ENCODE measurements around the gene ZNF184. TPM values are rescaled to one million over a fixed set of nuclear protein-coding genes. Genes with fewer than 3 reads are reported as not detected.

ZNF184 gene
- total RNA-seq, 1 donor from 2014 or later, result 6.0 TPM

DNA sequence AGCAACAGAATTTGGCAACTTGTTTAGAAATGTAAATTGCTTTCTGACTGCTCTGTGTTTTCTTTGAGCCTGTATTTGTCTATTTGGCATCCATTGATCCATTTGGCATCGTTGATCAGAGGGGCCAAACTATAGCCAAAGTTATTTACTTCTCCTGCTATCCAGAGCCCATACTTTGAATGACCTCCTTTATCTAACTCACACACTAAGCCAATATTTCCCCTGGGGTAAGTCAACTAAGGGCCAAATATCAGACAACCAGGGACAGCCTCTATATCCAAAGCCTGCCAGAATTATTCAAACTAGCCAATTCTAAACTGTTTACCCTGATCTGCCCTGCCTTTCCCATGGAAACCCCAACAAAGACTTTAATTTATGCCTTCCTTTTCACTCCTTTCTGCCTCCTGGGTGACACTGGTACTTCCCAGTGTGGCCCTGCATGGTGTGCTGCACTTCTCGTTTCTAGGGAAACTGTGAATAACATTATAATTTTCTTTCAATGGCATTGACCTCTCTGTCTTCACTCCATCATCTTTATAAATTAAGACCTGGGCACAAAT, 19.8 kb upstream of the ZNF184 start:
- DNase-seq (ENCODE audit: low read depth), result no peak
- Histone ChIP-seq H3K4me3 (ENCODE audit: low read depth, low read length) (no peak overlapping the region), H3K27me3 (ENCODE audit: control insufficient read depth, insufficient read depth, low read length) (no peaks in the 10 kb centered on the region), H3K36me3 (ENCODE audit: control insufficient read depth, insufficient read depth, low read length) (no peaks in the 10 kb centered on the region)
- TF ChIP-seq, protein P1, sequence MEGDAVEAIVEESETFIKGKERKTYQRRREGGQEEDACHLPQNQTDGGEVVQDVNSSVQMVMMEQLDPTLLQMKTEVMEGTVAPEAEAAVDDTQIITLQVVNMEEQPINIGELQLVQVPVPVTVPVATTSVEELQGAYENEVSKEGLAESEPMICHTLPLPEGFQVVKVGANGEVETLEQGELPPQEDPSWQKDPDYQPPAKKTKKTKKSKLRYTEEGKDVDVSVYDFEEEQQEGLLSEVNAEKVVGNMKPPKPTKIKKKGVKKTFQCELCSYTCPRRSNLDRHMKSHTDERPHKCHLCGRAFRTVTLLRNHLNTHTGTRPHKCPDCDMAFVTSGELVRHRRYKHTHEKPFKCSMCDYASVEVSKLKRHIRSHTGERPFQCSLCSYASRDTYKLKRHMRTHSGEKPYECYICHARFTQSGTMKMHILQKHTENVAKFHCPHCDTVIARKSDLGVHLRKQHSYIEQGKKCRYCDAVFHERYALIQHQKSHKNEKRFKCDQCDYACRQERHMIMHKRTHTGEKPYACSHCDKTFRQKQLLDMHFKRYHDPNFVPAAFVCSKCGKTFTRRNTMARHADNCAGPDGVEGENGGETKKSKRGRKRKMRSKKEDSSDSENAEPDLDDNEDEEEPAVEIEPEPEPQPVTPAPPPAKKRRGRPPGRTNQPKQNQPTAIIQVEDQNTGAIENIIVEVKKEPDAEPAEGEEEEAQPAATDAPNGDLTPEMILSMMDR (IDR thresholded peaks at IDR 0.05; ENCODE audit: insufficient read depth, low read length, poor library complexity, severe bottlenecking), result no peak

DNA sequence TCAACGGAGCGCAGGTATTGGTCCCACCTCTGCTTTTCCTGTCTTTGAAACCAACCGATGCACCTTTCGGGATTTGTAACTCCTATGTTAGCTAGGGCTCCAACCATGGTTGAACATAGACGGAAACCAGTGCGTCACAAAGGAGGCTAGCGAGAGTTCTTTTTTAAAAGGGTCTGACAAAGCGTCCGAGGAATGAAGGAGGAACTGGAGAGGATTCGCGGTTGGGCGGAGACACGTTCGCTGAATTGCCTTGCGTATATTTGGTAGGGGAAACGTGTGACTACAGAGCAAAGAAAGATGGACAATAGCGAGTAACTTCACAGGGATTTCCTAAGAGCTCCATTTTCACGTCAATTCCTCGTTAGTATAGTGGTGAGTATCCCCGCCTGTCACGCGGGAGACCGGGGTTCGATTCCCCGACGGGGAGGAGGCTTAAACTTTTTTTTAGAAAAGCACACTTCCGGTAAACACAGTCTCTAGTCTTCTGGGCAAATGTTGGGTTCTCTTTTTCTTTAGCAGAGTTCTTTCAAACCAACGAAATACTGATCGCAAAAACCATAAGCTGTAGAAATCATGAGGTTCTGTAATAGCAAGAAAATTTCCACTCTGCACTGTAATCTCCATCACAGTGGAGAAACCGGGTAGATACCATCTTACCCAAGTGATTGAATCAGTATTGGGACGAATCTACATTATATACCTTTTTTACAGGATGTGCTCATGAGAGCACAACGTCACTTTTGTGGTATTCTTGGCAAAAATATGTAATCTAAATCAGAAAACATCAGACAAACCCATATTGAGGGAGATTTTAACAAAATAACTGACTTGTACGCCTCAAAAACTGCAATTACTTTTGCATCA, 6.6 kb upstream of the ZNF184 start:
- TF ChIP-seq, protein P1 (IDR thresholded peaks at IDR 0.05; ENCODE audit: insufficient read depth, low read length, poor library complexity, severe bottlenecking), result no peak
- peaks cover 2% of the 10 kb centered on the region for H3K27me3 ChIP-seq (ENCODE audit: control insufficient read depth, insufficient read depth, low read length)
- no peaks in the 10 kb centered on the region for H3K36me3 ChIP-seq (ENCODE audit: control insufficient read depth, insufficient read depth, low read length)
- no peak for DNase-seq (ENCODE audit: low read depth)
- H3K4me3 ChIP-seq (ENCODE audit: low read depth, low read length), result peak overlapping the region; percentile 64

DNA sequence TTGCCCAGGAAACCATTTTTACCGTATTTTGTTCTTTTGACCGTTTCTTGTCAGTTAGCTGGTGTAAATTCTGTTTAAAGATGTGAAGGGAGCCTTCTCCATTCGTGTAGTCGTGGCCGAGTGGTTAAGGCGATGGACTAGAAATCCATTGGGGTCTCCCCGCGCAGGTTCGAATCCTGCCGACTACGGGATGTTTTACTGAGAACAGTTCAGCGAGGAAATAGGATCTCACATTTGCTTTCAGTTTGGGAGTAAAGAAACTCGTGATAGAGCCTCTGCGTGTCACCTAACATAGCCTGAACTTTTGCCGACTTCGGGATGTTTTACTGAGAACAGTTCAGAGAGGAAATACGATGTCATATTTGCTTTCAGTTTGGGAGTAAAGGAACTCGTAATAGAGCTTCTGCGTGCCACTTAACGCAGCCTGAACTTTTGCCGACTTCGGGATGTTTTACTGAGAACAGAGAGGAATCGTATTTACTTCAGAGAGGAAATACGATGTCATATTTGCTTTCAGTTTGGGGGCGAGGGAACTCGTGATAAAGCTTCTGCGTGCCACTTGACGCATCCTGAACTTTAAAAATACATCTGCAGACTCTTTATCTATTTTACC, 5.9 kb upstream of the ZNF184 start:
- H3K27me3 ChIP-seq (ENCODE audit: control insufficient read depth, insufficient read depth, low read length), result peaks cover 2% of the 10 kb centered on the region
- no peaks in the 10 kb centered on the region for H3K36me3 ChIP-seq (ENCODE audit: control insufficient read depth, insufficient read depth, low read length)
- no peak for DNase-seq (ENCODE audit: low read depth)
- peak overlapping the region; percentile 64 for H3K4me3 ChIP-seq (ENCODE audit: low read depth, low read length)
- TF ChIP-seq, protein P1 (IDR thresholded peaks at IDR 0.05; ENCODE audit: insufficient read depth, low read length, poor library complexity, severe bottlenecking), result no peak

DNA sequence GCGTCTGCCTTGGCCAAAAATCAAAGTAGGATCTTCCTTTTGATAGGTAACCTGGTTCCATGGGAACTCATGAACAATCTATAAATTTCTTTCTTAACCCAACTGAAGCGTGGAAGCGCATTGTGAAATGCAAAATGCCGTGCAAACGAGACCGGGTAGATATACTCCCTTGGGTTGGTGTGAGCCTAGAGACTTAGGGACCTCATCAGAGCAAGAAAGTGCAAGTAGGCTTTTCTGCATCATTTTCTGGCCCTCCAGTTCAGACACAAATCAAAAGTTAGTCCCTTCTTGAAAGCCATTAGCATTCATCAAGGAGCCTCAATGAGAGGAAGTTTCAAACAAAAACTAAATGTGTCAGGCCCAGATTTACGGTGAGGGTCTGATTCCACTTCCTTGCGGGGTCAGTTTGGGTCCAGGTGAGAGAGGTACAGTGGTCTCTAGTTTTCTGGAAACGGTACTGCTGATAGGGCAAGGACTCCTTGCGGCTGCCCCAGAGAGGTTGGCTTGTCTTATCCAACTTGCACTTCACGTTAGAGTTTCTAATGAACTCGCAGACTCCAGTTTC, 5.3 kb upstream of the ZNF184 start:
- Histone ChIP-seq H3K4me3 (ENCODE audit: low read depth, low read length) (peak overlapping the region; percentile 64), H3K36me3 (ENCODE audit: control insufficient read depth, insufficient read depth, low read length) (no peaks in the 10 kb centered on the region), H3K27me3 (ENCODE audit: control insufficient read depth, insufficient read depth, low read length) (peaks cover 2% of the 10 kb centered on the region)
- TF ChIP-seq, protein P1 (IDR thresholded peaks at IDR 0.05; ENCODE audit: insufficient read depth, low read length, poor library complexity, severe bottlenecking), result no peak
- DNase-seq (ENCODE audit: low read depth), result no peak

DNA sequence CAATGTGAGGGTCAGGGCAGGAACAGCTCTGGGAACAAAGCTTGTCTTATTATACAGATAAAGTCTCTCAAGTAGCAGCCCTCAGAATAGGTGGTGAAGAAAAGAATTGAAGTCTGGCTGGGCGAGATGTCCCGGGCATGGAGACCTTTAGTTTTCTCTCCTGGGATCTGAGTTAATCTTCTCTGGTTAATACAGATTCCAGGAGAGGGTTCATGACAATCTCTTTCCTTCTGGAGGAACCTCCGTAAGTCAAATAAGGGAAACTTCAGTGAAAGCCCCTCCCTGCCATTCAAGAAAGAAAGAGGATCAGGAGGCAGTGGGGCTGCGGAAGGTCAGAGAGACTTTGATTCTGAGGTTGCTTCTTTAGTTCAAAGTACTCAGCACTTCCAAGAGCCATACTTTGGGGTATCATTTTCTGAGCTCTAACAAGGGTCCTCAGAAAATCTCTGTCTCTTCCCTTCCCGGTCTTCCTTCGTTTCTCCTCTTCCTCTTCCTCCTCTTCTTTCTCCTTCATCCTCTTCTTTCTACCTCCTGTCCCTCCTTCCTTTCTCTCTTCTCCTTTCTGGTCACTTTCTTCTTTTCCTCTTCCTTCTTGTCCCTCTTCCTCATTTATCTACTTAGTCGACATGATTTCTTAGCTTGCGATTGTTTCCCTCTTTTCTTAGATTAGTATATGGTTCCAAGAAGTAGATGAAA, 4.6 kb upstream of the ZNF184 start:
- H3K4me3 ChIP-seq (ENCODE audit: low read depth, low read length), result no peak overlapping the region
- H3K27me3 ChIP-seq (ENCODE audit: control insufficient read depth, insufficient read depth, low read length), result peaks cover 2% of the 10 kb centered on the region
- H3K36me3 ChIP-seq (ENCODE audit: control insufficient read depth, insufficient read depth, low read length), result no peaks in the 10 kb centered on the region
- TF ChIP-seq, protein P1 (IDR thresholded peaks at IDR 0.05; ENCODE audit: insufficient read depth, low read length, poor library complexity, severe bottlenecking), result no peak
- no peak for DNase-seq (ENCODE audit: low read depth)

Data from kidney epithelial cell (primary cell).